Kidney epithelial cell (primary cell): ENCODE results near the gene MYZAP. TPM values are rescaled to one million over a fixed set of nuclear protein-coding genes. Genes with fewer than 3 reads are reported as not detected.

ENCODE experiments used
- DNase-seq: peaks from one replicate; pipeline ENCODE4 v3.0.0-alpha.2; 2010; ENCODE audit warnings: low read depth
- H3K27me3 ChIP-seq: 2 replicates; pipeline ENCODE4 v1.6.0; 2011; ENCODE audit warnings: low read length; ENCODE audit not compliant: control insufficient read depth, insufficient read depth
- H3K36me3 ChIP-seq: 2 replicates; pipeline ENCODE4 v1.5.1; 2011; ENCODE audit warnings: low read length; ENCODE audit not compliant: control insufficient read depth, insufficient read depth
- H3K4me3 ChIP-seq: 2 replicates; pipeline ENCODE4 v1.5.1; 2011; ENCODE audit warnings: low read depth, mild to moderate bottlenecking, control low read depth, low read length
- CTCF ChIP-seq: IDR thresholded peaks from 2 replicates; pipeline ENCODE4 v1.5.1; 2011; ENCODE audit warnings: mild to moderate bottlenecking, moderate library complexity, low read length, control low read depth, inconsistent platforms; ENCODE audit not compliant: insufficient read depth, poor library complexity, severe bottlenecking
- total RNA-seq: library from RNA; depleted of rRNA; stranded (reverse); fragments of >200 nt; gene quantifications from 2 replicates; pipeline ENCODE4 v1.2.3, GENCODE V29; 2015

The MYZAP gene
- total RNA-seq, 1 donor from 2014 or later = 0.21 TPM

- no peak overlapping the region for H3K4me3 ChIP-seq
- H3K27me3 ChIP-seq = no peaks in the 10 kb centered on the region
- DNase-seq = no peak
- TF ChIP-seq CTCF = peak; percentile 68
- no peaks in the 10 kb centered on the region for H3K36me3 ChIP-seq
Observed at GRCh38 chr15:57640930-57641682, 49.4 kb downstream of the MYZAP start.

GRCh38 chr15:57643826-57644225, 52.1 kb downstream of the MYZAP start:
- no peak for DNase-seq
- Histone ChIP-seq H3K27me3 (no peaks in the 10 kb centered on the region), H3K36me3 (no peaks in the 10 kb centered on the region), H3K4me3 (no peak overlapping the region)
- TF ChIP-seq CTCF = no peak

GRCh38 chr15:57646087-57646486, 54.4 kb downstream of the MYZAP start:
- TF ChIP-seq CTCF = no peak
- no peak for DNase-seq
- Histone ChIP-seq H3K4me3 (no peak overlapping the region), H3K27me3 (no peaks in the 10 kb centered on the region), H3K36me3 (no peaks in the 10 kb centered on the region)

- Histone ChIP-seq H3K36me3 (no peaks in the 10 kb centered on the region), H3K4me3 (no peak overlapping the region), H3K27me3 (no peaks in the 10 kb centered on the region)
- TF ChIP-seq CTCF = no peak
- no peak for DNase-seq
Observed at GRCh38 chr15:57647071-57647790, 55.5 kb downstream of the MYZAP start.

GRCh38 chr15:57647791-57648130, 56.1 kb downstream of the MYZAP start:
- DNase-seq = no peak
- no peak for TF ChIP-seq CTCF

GRCh38 chr15:57649138-57649537, 57.4 kb downstream of the MYZAP start:
- Histone ChIP-seq H3K4me3 (no peak overlapping the region), H3K36me3 (no peaks in the 10 kb centered on the region), H3K27me3 (no peaks in the 10 kb centered on the region)
- no peak for DNase-seq
- no peak for TF ChIP-seq CTCF

More at GRCh38 chr15:57647791-57648130, 56.1 kb downstream of the MYZAP start:
- no peak overlapping the region for H3K4me3 ChIP-seq
- H3K27me3 ChIP-seq = no peaks in the 10 kb centered on the region
- no peaks in the 10 kb centered on the region for H3K36me3 ChIP-seq
